ENCODE measurements around the gene NAPG. TPM values are rescaled to one million over a fixed set of nuclear protein-coding genes. Genes with fewer than 3 reads are reported as not detected.
"Not testable (repeated sequence)": the region's sequence is repeated elsewhere in the genome, so short reads cannot be mapped to it uniquely, and the experiment has no call there.

Gene NAPG
- total RNA-seq, 1 experiment from 2014 or later: 54.0 TPM

DNA sequence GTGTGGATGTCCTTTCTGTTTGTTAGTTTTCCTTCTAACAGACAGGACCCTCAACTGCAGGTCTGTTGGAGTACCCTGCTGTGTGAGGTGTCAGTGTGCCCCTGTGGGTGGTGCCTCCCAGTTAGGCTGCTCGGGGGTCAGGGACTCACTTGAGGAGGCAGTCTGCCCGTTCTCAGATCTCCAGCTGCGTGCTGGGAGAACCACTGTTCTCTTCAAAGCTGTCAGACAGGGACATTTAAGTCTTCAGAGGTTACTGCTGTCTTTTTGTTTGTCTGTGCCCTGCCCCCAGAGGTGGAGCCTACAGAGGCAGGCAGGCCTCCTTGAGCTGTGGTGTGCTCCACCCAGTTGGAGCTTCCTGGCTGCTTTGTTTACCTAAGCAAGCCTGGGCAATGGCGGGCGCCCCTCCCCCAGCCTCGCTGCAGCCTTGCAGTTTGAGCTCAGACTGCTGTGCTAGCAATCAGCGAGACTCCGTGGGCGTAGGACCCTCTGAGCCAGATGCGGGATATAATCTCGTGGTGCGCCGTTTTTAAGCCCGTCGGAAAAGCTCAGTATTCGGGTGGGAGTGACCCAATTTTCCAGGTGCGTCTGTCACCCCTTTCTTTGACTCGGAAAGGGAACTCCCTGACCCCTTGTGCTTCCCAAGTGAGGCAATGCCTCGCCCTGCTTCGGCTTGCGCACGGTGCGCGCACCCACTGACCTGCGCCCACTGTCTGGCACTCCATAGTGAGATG, 52.2 kb downstream of the NAPG start:
- CTCF ChIA-PET; H3K4me3 ChIP-seq (ENCODE audit: low read depth, low read length, poor library complexity, severe bottlenecking); H3K27ac ChIP-seq (ENCODE audit: low read depth, low read length, poor library complexity, severe bottlenecking); H3K27me3 ChIP-seq (replicated peaks; ENCODE audit: insufficient read depth, low read depth, low read length, poor library complexity); POLR2A ChIA-PET (ENCODE audit: low non-redundant PET); H3K4me1 ChIP-seq (ENCODE audit: insufficient read depth, low read length, poor library complexity, severe bottlenecking); H3K9me3 ChIP-seq (ENCODE audit: low read depth, low read length, poor library complexity, severe bottlenecking); intact Hi-C loops (cut with micrococcal nuclease; ENCODE audit: unreplicated experiment); H3K36me3 ChIP-seq (ENCODE audit: insufficient read depth, low read length, poor library complexity, severe bottlenecking); DNase-seq (ENCODE audit: low spot score); BruUV-seq (replicated peaks): not testable (repeated sequence)

DNA sequence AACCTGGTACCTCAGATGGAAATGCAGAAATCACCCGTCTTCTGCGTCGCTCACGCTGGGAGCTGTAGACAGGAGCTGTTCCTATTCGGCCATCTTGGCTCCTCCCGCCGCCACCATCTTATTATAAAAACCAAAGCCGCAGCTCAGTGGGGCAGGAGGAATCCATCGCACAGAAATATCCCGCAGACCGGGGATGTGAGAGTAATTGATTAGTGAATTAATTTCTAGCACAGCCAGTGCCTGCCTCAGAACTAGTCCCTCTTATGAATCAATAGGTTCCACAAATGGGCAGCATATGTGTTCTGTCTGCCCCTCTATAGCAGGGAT, 52.7 kb downstream of the NAPG start:
- intact Hi-C loops (cut with micrococcal nuclease; ENCODE audit: unreplicated experiment); H3K27ac ChIP-seq (ENCODE audit: low read depth, low read length, poor library complexity, severe bottlenecking); CTCF ChIA-PET: not testable (repeated sequence)

DNA sequence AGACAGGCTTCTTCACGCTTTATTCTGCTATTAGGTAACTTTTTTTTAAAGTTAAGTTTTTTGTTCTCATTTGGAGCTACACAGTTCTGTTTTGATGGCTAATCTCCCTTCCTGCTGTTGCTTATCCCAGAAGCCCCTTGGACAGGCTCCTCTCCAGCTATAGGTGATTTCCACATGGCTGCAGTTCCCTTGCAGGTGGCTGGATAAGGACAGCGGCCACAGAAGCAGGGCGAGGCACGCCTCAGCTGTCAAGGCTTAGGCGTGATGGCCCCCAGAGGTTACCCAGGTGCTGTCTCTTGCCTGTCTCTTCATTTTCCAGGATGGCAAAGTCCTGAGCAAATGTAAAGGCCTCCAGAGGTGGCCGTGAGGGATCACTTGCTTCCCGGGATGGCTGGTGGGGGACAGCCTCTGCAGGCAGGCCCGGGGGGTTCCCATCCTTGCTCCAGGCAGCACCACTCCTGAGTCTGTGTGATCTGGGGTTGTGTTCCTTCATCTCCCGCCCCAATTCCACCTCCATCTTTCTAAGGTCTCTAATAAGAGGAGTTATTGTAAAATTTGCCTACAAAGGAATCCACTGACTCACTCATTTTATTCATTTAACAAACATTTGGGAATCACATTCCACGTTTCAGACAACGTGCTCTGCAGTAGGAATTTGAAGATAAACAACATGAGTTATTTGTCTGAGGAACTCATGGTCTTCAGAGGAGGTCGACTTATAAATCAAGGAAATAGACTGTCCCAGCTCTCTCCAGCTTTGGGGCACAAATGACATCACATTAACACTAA, 53.4 kb downstream of the NAPG start:
- intact Hi-C loops (cut with micrococcal nuclease; ENCODE audit: unreplicated experiment): no loop called here
- CTCF ChIA-PET: no interaction called here
- POLR2A ChIA-PET (ENCODE audit: low non-redundant PET): no interaction called here

More for the DNA sequence above, 52.7 kb downstream of the NAPG start:
- H3K36me3 ChIP-seq (ENCODE audit: insufficient read depth, low read length, poor library complexity, severe bottlenecking); H3K27me3 ChIP-seq (replicated peaks; ENCODE audit: insufficient read depth, low read depth, low read length, poor library complexity); H3K4me3 ChIP-seq (ENCODE audit: low read depth, low read length, poor library complexity, severe bottlenecking); BruUV-seq (replicated peaks); POLR2A ChIA-PET (ENCODE audit: low non-redundant PET); H3K4me1 ChIP-seq (ENCODE audit: insufficient read depth, low read length, poor library complexity, severe bottlenecking); DNase-seq (ENCODE audit: low spot score); H3K9me3 ChIP-seq (ENCODE audit: low read depth, low read length, poor library complexity, severe bottlenecking): not testable (repeated sequence)

DNA sequence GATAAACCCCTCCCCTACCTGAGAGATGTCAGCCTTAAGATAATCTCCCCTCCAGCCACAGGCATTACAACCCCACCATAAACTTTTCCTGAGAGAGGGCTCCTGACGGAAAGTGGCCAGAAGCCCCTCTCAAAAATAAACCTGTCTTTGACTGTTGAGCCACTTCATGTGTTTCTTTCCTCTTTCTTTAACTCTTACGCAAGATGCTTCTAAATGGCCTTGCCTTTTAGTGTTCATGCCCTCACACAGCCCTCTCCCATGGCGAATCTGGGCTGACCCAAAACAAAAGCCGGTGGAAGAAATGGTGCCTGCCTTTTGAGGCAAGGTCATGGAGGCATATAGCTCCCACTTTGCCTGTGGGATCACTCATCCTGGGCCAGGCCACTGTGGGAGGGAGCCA, 54.4 kb downstream of the NAPG start:
- no peak overlapping the region for H3K27ac ChIP-seq (ENCODE audit: low read depth, low read length, poor library complexity, severe bottlenecking)
- no peaks in the 10 kb centered on the region for H3K36me3 ChIP-seq (ENCODE audit: insufficient read depth, low read length, poor library complexity, severe bottlenecking)
- CTCF ChIA-PET: no interaction called here

More for the DNA sequence above, 53.4 kb downstream of the NAPG start:
- Histone ChIP-seq H3K4me1 (ENCODE audit: insufficient read depth, low read length, poor library complexity, severe bottlenecking) (no peaks in the 10 kb centered on the region), H3K27me3 (replicated peaks; ENCODE audit: insufficient read depth, low read depth, low read length, poor library complexity) (no peaks in the 10 kb centered on the region), H3K27ac (ENCODE audit: low read depth, low read length, poor library complexity, severe bottlenecking) (no peak overlapping the region), H3K9me3 (ENCODE audit: low read depth, low read length, poor library complexity, severe bottlenecking) (no peaks in the 10 kb centered on the region), H3K4me3 (ENCODE audit: low read depth, low read length, poor library complexity, severe bottlenecking) (no peak overlapping the region), H3K36me3 (ENCODE audit: insufficient read depth, low read length, poor library complexity, severe bottlenecking) (no peaks in the 10 kb centered on the region)
- TF ChIP-seq EZH2 (IDR thresholded peaks at IDR 0.05; ENCODE audit: borderline replicate concordance, low read depth, low read length, poor library complexity, severe bottlenecking): no peak
- TF ChIP-seq, protein P1, sequence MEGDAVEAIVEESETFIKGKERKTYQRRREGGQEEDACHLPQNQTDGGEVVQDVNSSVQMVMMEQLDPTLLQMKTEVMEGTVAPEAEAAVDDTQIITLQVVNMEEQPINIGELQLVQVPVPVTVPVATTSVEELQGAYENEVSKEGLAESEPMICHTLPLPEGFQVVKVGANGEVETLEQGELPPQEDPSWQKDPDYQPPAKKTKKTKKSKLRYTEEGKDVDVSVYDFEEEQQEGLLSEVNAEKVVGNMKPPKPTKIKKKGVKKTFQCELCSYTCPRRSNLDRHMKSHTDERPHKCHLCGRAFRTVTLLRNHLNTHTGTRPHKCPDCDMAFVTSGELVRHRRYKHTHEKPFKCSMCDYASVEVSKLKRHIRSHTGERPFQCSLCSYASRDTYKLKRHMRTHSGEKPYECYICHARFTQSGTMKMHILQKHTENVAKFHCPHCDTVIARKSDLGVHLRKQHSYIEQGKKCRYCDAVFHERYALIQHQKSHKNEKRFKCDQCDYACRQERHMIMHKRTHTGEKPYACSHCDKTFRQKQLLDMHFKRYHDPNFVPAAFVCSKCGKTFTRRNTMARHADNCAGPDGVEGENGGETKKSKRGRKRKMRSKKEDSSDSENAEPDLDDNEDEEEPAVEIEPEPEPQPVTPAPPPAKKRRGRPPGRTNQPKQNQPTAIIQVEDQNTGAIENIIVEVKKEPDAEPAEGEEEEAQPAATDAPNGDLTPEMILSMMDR (conservative IDR thresholded peaks at IDR 0.05; ENCODE audit: low read depth, low read length): no peak
- no TSS peak for BruUV-seq (replicated peaks)
- no peak for DNase-seq (ENCODE audit: low spot score)

More for the DNA sequence above, 54.4 kb downstream of the NAPG start:
- Histone ChIP-seq H3K4me3 (ENCODE audit: low read depth, low read length, poor library complexity, severe bottlenecking) (no peak overlapping the region), H3K27me3 (replicated peaks; ENCODE audit: insufficient read depth, low read depth, low read length, poor library complexity) (no peaks in the 10 kb centered on the region), H3K9me3 (ENCODE audit: low read depth, low read length, poor library complexity, severe bottlenecking) (no peaks in the 10 kb centered on the region), H3K4me1 (ENCODE audit: insufficient read depth, low read length, poor library complexity, severe bottlenecking) (no peaks in the 10 kb centered on the region)
- no peak for DNase-seq (ENCODE audit: low spot score)
- TF ChIP-seq, protein P1 (conservative IDR thresholded peaks at IDR 0.05; ENCODE audit: low read depth, low read length): no peak
- TF ChIP-seq EZH2 (IDR thresholded peaks at IDR 0.05; ENCODE audit: borderline replicate concordance, low read depth, low read length, poor library complexity, severe bottlenecking): no peak
- POLR2A ChIA-PET (ENCODE audit: low non-redundant PET): no interaction called here
- intact Hi-C loops (cut with micrococcal nuclease; ENCODE audit: unreplicated experiment): loop anchor here (10.0 kb wide), 1 partner anchor 55 kb away; the partner anchor contains the start of gene NAPG
- BruUV-seq (replicated peaks): no TSS peak
